Lower leg skin (tissue), 4 donors: ENCODE results near the gene CHRNA9. TPM values are rescaled to one million over a fixed set of nuclear protein-coding genes. Genes with fewer than 3 reads are reported as not detected.
A peak's percentile ranks its signal among the peaks of the same experiment; 100 is the strongest.
"Not testable (repeated sequence)": the region's sequence is repeated elsewhere in the genome, so short reads cannot be mapped to it uniquely, and the experiment has no call there.

Experiments used
- DNase-seq, 2 donors: peaks; one replicate each; pipeline ENCODE4 v3.0.0-alpha.2; 2019; ENCODE audit warnings: low spot score in 2 of 2
- H3K4me3 ChIP-seq: fragments of 200-600 bp; sonication (generic); 2 replicates; pipeline ENCODE4 v1.5.1; 2017; ENCODE audit warnings: mild to moderate bottlenecking, low read depth; ENCODE audit not compliant: poor library complexity, severe bottlenecking
- CTCF ChIP-seq, 3 donors: fragments of 450-650 bp; IDR thresholded peaks; one replicate each; pipeline ENCODE4 v1.5.1; 2016; ENCODE audit warnings: antibody characterized with exemption in 3 of 3, mild to moderate bottlenecking in 3 of 3, moderate library complexity in 2 of 3
- POLR2A ChIP-seq, 2 donors: fragments of 450-650 bp; IDR thresholded peaks; one replicate each; pipeline ENCODE4 v1.6.1; 2016 to 2017; ENCODE audit warnings: antibody characterized with exemption in 2 of 2, mild to moderate bottlenecking in 1 of 2, moderate library complexity in 1 of 2
- WGBS, 2 donors: methylation state at CpG; one replicate each; pipeline ENCODE4 v1.1.5; 2018; 5-methylcytosine and 5-hydroxymethylcytosine counted together
- intact Hi-C: fragments of 100-400 bp; cut with DNase I; formaldehyde crosslinking; loops from one replicate; pipeline ENCODE4 v1.15.0; 2023; ENCODE audit warnings: low total_unique reads
- total RNA-seq, 4 donors: library from RNA; depleted of rRNA; stranded (reverse); fragments of >200 nt; gene quantifications; one replicate each; pipeline ENCODE4 v1.1.0, GENCODE V29; 2016

CHRNA9 gene
- 1 to 10 TPM in 2 of 4 donors, under 1 TPM in 2; 0.27 to 1.9 (median 1.3) TPM for total RNA-seq

- no peak for DNase-seq
- intact Hi-C loops: no loop called here
- no peak within 1 kb of the TSS for H3K4me3 ChIP-seq
- TF ChIP-seq CTCF (IDR thresholded peaks at IDR 0.05) (no peak), POLR2A (IDR thresholded peaks at IDR 0.05) (no peak)
- WGBS, 2 donors: 70% methylated on average over 12 of the region's 12 CpGs
Measured at GRCh38 chr4:40334591-40335524, at the start of gene CHRNA9. TSS of gene CHRNA9 (plus strand) at chr4:40335333. CDS start at chr4:40335468, 135 bp downstream.

GRCh38 chr4:40285692-40286091, 49.4 kb upstream of the CHRNA9 start:
- 89 to 96% methylated on average over 5 of the region's 5 CpGs for WGBS, 2 donors
- no peak for DNase-seq
- TF ChIP-seq POLR2A (IDR thresholded peaks at IDR 0.05) (no peak), CTCF (IDR thresholded peaks at IDR 0.05) (no peak)
- intact Hi-C loops: no loop called here
- H3K4me3 ChIP-seq: no peak overlapping the region

GRCh38 chr4:40288566-40288965, 46.6 kb upstream of the CHRNA9 start:
- intact Hi-C loops: no loop called here
- TF ChIP-seq CTCF (IDR thresholded peaks at IDR 0.05) (no peak), POLR2A (IDR thresholded peaks at IDR 0.05) (no peak)
- WGBS, 2 donors: 87 to 91% methylated on average over 8 of the region's 8 CpGs
- no peak overlapping the region for H3K4me3 ChIP-seq
- no peak for DNase-seq

GRCh38 chr4:40289366-40290188, 45.6 kb upstream of the CHRNA9 start:
- WGBS, 2 donors: 54 to 60% methylated on average over 7 of the region's 7 CpGs
- intact Hi-C loops: no loop called here
- DNase-seq: no peak
- no peak for TF ChIP-seq POLR2A (IDR thresholded peaks at IDR 0.05)
- no peak overlapping the region for H3K4me3 ChIP-seq

GRCh38 chr4:40290611-40291186, 44.4 kb upstream of the CHRNA9 start:
- WGBS, 2 donors: 50 to 63% methylated on average over 2 of the region's 2 CpGs
- peak in 1 of 2 donors; percentile 15 for DNase-seq
- H3K4me3 ChIP-seq, intact Hi-C loops: not testable (repeated sequence)

GRCh38 chr4:40292313-40292759, 42.8 kb upstream of the CHRNA9 start:
- 66 to 89% methylated on average over 2 of the region's 2 CpGs for WGBS, 2 donors
- intact Hi-C loops: no loop called here

More at GRCh38 chr4:40292313-40292759, 42.8 kb upstream of the CHRNA9 start:
- peak in 1 of 2 donors; percentile 29 for DNase-seq
- H3K4me3 ChIP-seq: no peak overlapping the region
- TF ChIP-seq POLR2A (IDR thresholded peaks at IDR 0.05) (no peak), CTCF (IDR thresholded peaks at IDR 0.05) (no peak)
